ENCODE measurements around the gene ANXA2R. TPM values are rescaled to one million over a fixed set of nuclear protein-coding genes. Genes with fewer than 3 reads are reported as not detected.

ANXA2R gene
- total RNA-seq, 1 donor from 2014 or later, result 6.5 TPM

DNA sequence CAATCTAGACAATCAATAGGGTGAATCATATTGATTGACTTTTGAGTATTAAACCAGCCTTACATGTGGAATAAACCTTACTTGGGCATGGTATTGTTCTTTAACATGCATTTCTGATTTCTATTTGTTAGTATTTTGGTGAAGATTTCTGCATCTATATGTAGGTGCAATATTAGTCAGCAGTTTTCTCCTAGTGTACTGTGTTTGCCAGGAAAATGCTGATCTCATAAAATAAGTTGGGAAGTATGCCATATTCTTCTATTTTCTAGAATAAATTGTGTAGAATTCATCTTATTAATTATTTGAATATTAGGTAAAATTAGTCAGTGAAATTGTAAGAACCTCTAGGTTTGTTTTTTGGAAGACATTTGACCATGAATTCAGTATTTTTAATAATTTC lies 38.4 kb downstream of the ANXA2R start:
- no peak for DNase-seq (ENCODE audit: low read depth in 2 of 2)

DNA sequence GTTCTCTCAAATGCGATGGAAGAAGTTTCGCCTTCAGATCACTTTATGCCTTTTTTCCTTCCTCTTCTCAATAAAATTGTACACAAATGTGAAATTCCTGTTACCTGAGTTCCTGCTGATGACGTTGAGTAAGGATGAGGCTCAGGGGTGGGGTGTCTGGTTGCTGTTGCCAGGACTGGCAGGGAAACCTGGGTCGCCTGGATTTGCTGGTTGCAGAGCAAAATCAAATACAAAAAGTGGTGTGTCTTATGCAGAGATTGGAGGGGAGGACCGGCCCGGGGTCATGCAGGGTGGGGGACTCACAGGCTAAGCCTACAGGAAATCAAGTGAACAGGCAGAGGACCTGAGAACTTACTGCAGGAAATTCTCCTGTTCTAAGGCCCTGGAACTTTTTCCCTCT lies 39.2 kb downstream of the ANXA2R start:
- DNase-seq (ENCODE audit: low read depth in 2 of 2), result no peak

DNA sequence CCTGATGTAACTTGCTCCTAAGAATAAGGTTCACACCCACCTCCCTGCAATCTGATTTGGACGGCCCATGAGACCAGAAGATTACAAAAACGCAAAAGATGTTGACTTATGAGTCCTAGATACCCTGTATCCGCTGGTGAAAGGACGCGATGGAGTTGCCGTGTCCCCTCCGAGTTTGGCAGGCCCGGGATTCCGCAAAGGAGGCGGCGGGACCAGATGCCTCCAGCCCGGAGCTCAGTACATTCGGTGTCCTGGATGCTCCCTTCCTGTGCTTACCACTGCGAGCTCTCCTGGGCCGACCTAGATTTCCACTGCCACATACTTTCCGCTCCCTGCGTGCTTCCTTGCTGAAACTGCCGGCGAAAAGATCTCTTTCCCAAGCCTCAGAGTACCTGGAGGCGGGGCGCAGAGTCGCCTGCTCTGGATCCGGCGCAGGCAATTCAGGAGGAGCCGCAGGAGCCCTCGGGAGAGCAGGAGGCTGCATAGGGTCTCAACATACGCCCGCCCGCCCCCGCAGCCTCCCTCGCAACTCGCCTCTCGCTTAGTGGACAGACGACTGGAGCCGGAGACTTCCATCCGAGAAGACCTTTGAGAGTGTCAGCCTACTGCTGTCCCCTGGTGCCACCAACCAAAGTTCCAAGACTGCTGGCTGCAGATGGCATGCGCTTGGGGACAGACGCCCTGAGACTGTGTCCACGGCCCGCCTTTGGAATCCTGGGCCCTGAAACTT lies 39.8 kb downstream of the ANXA2R start:
- peak; percentile 31 to 37 for DNase-seq (ENCODE audit: low read depth in 2 of 2)

DNA sequence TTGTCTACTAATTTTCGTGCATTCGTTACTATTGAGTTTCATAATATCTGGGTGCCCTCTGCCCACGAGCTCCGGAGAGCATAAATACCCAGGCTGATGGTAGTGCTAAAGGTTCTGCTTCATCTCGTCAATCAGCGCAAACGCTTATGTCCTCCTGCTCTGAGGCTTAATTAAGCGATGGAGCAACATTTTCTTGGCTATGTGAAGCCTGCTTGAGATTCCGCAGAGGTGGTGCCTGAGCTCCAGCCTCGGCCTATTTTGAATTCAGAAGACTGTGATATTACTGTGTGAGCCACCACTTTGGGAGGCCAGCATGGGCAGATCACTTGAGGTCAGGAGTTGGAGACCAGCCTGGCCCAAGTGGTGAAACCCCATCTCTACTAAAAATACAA lies 44.8 kb downstream of the ANXA2R start:
- DNase-seq (ENCODE audit: low read depth in 2 of 2), result no peak

DNA sequence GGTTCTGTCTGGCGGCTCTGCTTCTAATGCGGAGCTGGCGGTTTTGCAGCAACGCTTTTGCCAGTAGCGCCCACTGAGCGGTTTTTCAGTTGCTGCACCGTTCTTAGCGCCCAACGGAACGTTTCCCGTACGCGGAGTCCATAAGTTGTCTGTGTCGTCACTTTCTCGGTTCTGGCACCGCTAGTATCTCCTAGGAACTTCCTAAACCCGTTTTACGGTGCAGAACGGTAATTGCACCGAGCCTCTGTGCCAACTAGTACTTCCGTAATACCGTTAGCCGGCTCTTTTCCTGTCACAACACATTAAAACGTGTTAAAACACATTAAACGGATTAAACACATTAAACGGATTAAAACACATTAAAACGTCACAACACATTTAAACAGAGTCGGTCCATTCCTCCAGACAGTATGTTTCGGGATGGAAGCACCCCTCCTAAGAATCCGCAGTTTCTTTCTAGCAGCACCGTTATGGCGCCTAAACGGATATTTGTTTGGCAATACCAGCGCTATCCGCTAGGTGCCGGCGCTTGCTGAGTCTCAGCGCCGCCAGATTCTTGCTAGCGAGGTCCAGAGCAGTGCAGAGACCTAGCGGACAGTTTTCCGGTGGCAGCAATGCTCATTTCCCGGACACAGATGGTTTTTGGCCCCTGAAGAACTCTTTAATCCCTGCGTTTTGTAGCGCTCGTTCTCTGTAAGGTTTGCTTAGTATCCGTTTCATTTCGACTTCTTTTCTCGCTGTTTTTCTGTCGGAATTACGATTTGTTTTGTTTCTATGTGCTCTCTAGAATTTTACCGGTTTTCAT lies 45.4 kb downstream of the ANXA2R start:
- DNase-seq (ENCODE audit: low read depth in 2 of 2), result peak; percentile 96 to 97

DNA sequence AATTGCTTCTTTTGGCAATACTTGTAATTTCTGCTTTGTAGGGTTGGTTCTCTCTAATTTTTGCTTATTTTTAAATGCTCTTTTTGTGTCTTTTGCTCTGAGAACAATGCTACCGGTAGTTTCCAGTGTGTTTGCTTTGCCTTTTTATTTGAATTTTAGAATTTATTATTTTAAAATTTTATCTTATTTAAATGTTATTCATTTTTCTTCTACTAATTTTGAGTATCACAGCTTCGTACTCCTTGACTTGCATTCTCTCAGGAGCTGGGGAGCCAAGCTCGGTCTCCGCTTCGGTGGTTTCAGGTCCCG lies 45.9 kb downstream of the ANXA2R start:
- DNase-seq (ENCODE audit: low read depth in 2 of 2), result no peak

DNA sequence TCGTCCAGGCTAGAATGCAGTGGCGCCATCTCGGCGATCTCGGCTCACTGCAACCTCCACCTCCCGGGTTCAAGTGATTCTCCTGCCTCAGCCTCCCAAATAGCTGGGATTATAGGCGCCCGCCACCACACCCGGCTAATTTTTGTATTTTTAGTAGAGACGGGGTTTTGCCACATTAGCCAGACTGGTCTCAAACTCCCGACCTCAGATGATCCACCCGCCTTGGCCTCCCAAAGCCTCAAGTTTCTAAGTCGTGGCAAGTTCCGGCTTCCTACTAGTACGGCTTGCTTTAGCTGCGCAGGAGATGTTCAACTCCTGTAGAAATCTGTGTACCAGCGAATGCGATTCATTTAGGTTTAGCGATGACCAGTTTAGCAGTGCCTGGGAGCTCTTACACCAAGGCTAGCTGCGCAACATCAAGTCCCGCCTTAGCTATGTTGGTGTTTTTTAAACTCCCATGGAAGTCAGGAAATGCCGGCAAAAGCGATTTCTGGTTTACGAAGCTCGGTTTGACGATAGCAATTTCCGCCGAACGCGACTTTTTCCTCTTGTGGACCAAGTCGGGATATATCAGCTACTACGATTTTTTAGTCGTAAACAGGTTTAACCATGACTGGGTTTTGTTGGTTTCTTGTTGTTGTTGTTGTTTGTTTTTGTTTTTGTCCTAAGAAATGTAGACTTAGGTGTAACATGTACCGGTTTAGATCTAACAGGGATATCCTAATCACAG lies 46.4 kb downstream of the ANXA2R start:
- DNase-seq (ENCODE audit: low read depth in 2 of 2), result peak; percentile 89 to 94

DNA sequence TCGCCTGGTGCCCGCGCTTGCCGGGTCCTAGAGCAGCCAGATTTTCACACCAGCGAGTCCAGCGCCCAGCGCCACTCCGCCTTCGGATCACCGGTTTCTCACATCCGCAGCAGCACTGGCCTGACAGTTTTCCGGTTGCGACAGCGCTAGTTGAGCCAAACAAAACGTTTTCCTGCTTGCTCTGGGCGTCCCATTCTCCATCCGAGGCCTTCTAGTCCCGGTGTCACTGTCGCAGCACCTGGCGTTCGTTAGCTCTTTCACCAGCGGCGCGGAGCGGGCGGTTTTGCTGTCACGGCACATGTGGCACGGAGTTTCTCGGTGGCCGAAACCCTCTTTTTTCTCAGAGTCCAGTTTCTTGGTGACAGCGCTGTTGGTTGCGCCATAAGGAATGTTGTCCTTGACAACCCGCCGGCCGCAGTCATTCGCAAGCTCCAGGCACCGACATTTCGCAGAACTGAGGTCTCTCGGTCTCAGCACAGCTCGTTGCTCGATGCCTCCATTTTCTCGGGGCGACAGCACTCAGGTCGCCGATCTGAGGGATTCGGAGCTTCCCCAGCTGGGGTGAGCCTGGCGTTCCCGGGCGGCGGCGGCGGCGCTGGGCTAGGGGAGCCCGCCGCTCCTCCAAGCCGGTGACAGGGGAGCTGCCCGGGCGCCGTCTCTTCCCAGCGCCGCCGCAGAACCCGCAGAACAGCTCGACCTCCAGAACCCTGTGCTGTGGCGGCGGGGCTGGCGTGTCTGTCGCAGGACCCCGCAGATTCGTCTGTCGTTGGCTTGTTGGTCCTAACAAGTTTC lies 47.8 kb downstream of the ANXA2R start:
- DNase-seq (ENCODE audit: low read depth in 2 of 2), result peak; percentile 95 to 98

DNA sequence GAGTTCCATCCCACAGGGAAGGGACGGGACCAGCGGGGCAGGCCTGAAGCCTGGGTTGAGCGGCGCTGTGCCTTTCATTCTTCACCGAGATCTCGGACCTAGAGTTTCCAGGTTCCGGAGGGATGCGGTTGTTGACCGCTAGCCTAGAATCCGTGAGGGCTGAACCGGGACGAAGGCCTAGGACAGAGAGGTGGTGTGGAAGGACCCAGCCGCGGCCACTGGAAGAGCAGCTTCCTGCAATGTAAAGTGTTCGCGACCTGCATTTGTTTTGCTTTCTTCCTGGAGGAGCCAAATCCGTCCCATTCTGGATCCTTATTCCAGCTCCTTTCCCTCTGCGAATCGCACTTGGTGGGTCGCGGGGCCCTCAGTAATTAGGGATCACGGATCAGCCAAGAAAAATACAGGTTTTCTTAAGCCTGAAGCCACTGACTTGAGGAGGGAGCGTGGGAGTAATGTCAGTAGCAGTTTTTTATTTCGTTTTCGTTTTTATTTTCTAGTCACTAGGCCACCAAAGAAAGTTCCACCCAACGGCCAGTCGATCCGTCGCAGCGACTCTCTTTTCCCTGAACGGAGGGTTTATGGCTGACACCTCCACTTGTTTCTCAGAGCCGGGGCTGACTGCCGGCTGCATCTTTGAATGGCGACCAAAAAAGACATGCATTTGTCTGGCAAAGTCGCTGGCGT lies 48.6 kb downstream of the ANXA2R start:
- DNase-seq (ENCODE audit: low read depth in 2 of 2), result peak; percentile 43 to 62

DNA sequence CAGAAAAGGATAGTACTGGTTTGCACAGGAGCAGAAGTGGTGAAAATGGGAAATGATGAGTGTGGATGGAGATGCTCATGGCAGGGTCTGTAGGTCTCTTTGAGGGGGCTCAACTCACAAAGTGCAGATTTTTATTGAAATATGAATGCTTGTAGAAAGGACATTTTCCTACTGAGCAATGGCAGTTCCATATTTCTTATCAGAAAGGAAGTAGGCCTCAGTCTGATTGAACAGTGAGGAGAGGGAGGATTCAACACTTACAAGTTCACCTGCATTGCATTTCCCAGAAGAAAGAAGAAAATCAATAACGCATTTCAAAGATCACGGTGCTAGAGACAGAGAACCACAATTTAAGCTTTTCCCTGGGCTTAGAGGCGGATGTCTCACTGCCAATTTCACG lies 49.2 kb downstream of the ANXA2R start:
- no peak for DNase-seq (ENCODE audit: low read depth in 2 of 2)

Other genes with a start within 250 kb of the ANXA2R start
- 51.4 and 175 TPM in 2 replicates for gene SELENOP, start 228.4 kb downstream of the ANXA2R start, total RNA-seq
- 14.2 and 23.6 TPM in 2 replicates for gene ZNF131, start 80.6 kb upstream of the ANXA2R start, total RNA-seq
- under 0.01 TPM in 1 of 2 replicates, not detected in the other for gene NIM1K, start 151.9 kb upstream of the ANXA2R start, total RNA-seq

All from lung microvascular endothelial cell (primary cell).